Astrocyte (in vitro differentiated cells and primary cell): Measurements from ENCODE around the gene PTPRN2.

Experiments
- CTCF ChIP-seq: IDR thresholded peaks from 2 replicates; pipeline ENCODE4 v1.5.1; 2011; ENCODE audit warnings: low read depth, mild to moderate bottlenecking, inconsistent platforms, low read length, moderate library complexity; ENCODE audit not compliant: insufficient read depth
- EZH2 ChIP-seq: IDR thresholded peaks from 2 replicates; pipeline ENCODE4 v1.6.1; 2012; ENCODE audit warnings: mild to moderate bottlenecking, low read length, inconsistent platforms; ENCODE audit not compliant: insufficient read depth

- TF ChIP-seq CTCF, result no peak
- TF ChIP-seq EZH2, result no peak
Observed at GRCh38 chr7:157668221-157668883, 919.3 kb downstream of the PTPRN2 start.
